Duodenal mucosa (tissue), 2 donors: ENCODE results near the gene CHST9.
"Not testable (repeated sequence)": the region's sequence is repeated elsewhere in the genome, so short reads cannot be mapped to it uniquely, and the experiment has no call there.

Experiments
- H3K27ac ChIP-seq: one replicate; pipeline ENCODE4 v1.7.0; 2013; ENCODE audit warnings: low read depth, low read length
- H3K27me3 ChIP-seq, 2 donors: one replicate each; pipeline ENCODE4 v1.7.0; 2013; ENCODE audit warnings: low read length in 2 of 2, control low read depth in 1 of 2; ENCODE audit not compliant: insufficient read depth in 2 of 2, control insufficient read depth in 1 of 2
- H3K36me3 ChIP-seq, 2 donors: one replicate each; pipeline ENCODE4 v1.7.0; 2013; ENCODE audit warnings: low read length in 2 of 2, control low read depth in 1 of 2; ENCODE audit not compliant: insufficient read depth in 2 of 2, control insufficient read depth in 1 of 2
- H3K4me1 ChIP-seq, 2 donors: one replicate each; pipeline ENCODE4 v1.7.0; 2013; ENCODE audit warnings: low read length in 2 of 2, control low read depth in 1 of 2; ENCODE audit not compliant: insufficient read depth in 2 of 2, control insufficient read depth in 1 of 2
- H3K4me3 ChIP-seq, 2 donors: one replicate each; pipeline ENCODE4 v1.7.0; 2013; ENCODE audit warnings: low read length in 2 of 2, low read depth in 1 of 2
- H3K9ac ChIP-seq, 2 donors: one replicate each; pipeline ENCODE4 v1.7.0; 2013; ENCODE audit warnings: low read length in 2 of 2, low read depth in 1 of 2
- H3K9me3 ChIP-seq, 2 donors: one replicate each; pipeline ENCODE4 v1.7.0; 2013; ENCODE audit warnings: low read length in 2 of 2, control low read depth in 1 of 2; ENCODE audit not compliant: control insufficient read depth in 1 of 2

CHST9 gene

GRCh38 chr18:26928670-26929313, 256.3 kb downstream of the CHST9 start:
- no peaks in the 10 kb centered on the region for H3K4me1 ChIP-seq
- H3K9me3 ChIP-seq: no peaks in the 10 kb centered on the region
- no peak overlapping the region for H3K4me3 ChIP-seq
- no peak overlapping the region for H3K27ac ChIP-seq
- H3K9ac ChIP-seq: no peak overlapping the region
- H3K27me3 ChIP-seq: no peaks in the 10 kb centered on the region
- H3K36me3 ChIP-seq: no peaks in the 10 kb centered on the region

GRCh38 chr18:26927822-26928221, 257.3 kb downstream of the CHST9 start:
- not testable (repeated sequence) for H3K36me3 ChIP-seq, H3K9ac ChIP-seq, H3K4me3 ChIP-seq, H3K9me3 ChIP-seq, H3K27me3 ChIP-seq, H3K4me1 ChIP-seq, H3K27ac ChIP-seq

GRCh38 chr18:26926066-26926675, 258.9 kb downstream of the CHST9 start:
- Histone ChIP-seq H3K36me3 (no peaks in the 10 kb centered on the region), H3K4me3 (no peak overlapping the region), H3K27ac (no peak overlapping the region), H3K9ac (no peak overlapping the region), H3K27me3 (no peaks in the 10 kb centered on the region), H3K4me1 (no peaks in the 10 kb centered on the region), H3K9me3 (no peaks in the 10 kb centered on the region)

- H3K27ac ChIP-seq: no peak overlapping the region
- H3K4me3 ChIP-seq: no peak overlapping the region
- no peaks in the 10 kb centered on the region for H3K9me3 ChIP-seq
- no peak overlapping the region for H3K9ac ChIP-seq
- no peaks in the 10 kb centered on the region for H3K36me3 ChIP-seq
- H3K4me1 ChIP-seq: no peaks in the 10 kb centered on the region
- H3K27me3 ChIP-seq: no peaks in the 10 kb centered on the region
Observed at GRCh38 chr18:26925313-26925712, 259.8 kb downstream of the CHST9 start.

GRCh38 chr18:26922313-26922712, 262.8 kb downstream of the CHST9 start:
- Histone ChIP-seq H3K9ac (no peak overlapping the region), H3K4me3 (no peak overlapping the region), H3K36me3 (no peaks in the 10 kb centered on the region), H3K9me3 (no peaks in the 10 kb centered on the region), H3K27me3 (no peaks in the 10 kb centered on the region), H3K4me1 (no peaks in the 10 kb centered on the region), H3K27ac (no peak overlapping the region)

- Histone ChIP-seq H3K27ac (no peak overlapping the region), H3K9me3 (no peaks in the 10 kb centered on the region), H3K4me1 (no peaks in the 10 kb centered on the region), H3K4me3 (no peak overlapping the region), H3K9ac (no peak overlapping the region), H3K36me3 (no peaks in the 10 kb centered on the region), H3K27me3 (no peaks in the 10 kb centered on the region)
Observed at GRCh38 chr18:26920644-26921043, 264.5 kb downstream of the CHST9 start.

- H3K36me3 ChIP-seq: no peaks in the 10 kb centered on the region
- H3K4me1 ChIP-seq: no peaks in the 10 kb centered on the region
- no peak overlapping the region for H3K9ac ChIP-seq
- no peak overlapping the region for H3K4me3 ChIP-seq
- no peaks in the 10 kb centered on the region for H3K27me3 ChIP-seq
- no peak overlapping the region for H3K27ac ChIP-seq
- H3K9me3 ChIP-seq: no peaks in the 10 kb centered on the region
Observed at GRCh38 chr18:26919627-26920026, 265.5 kb downstream of the CHST9 start.

GRCh38 chr18:26919201-26919600, 265.9 kb downstream of the CHST9 start:
- no peak overlapping the region for H3K27ac ChIP-seq
- H3K27me3 ChIP-seq: no peaks in the 10 kb centered on the region
- no peaks in the 10 kb centered on the region for H3K36me3 ChIP-seq
- H3K4me3 ChIP-seq: no peak overlapping the region
- H3K9me3 ChIP-seq: no peaks in the 10 kb centered on the region
- H3K9ac ChIP-seq: no peak overlapping the region
- H3K4me1 ChIP-seq: no peaks in the 10 kb centered on the region

GRCh38 chr18:26911840-26912239, 273.3 kb downstream of the CHST9 start:
- Histone ChIP-seq H3K4me1 (no peaks in the 10 kb centered on the region), H3K9ac (no peak overlapping the region), H3K9me3 (no peaks in the 10 kb centered on the region), H3K27me3 (no peaks in the 10 kb centered on the region), H3K4me3 (no peak overlapping the region), H3K27ac (no peak overlapping the region), H3K36me3 (no peaks in the 10 kb centered on the region)

- no peak overlapping the region for H3K4me3 ChIP-seq
- H3K4me1 ChIP-seq: no peaks in the 10 kb centered on the region
- no peaks in the 10 kb centered on the region for H3K9me3 ChIP-seq
- H3K27me3 ChIP-seq: no peaks in the 10 kb centered on the region
- H3K27ac ChIP-seq: no peak overlapping the region
- H3K36me3 ChIP-seq: no peaks in the 10 kb centered on the region
- H3K9ac ChIP-seq: no peak overlapping the region
Observed at GRCh38 chr18:26909599-26910290, 275.4 kb downstream of the CHST9 start.
